Measurements from ENCODE around the gene CADPS2. TPM values are rescaled to one million over a fixed set of nuclear protein-coding genes. Genes with fewer than 3 reads are reported as not detected.

The CADPS2 gene
- total RNA-seq, 1 donor from 2014 or later = 19.1 TPM

- H3K9me3 ChIP-seq (ENCODE audit: low read depth) = no peaks in the 10 kb centered on the region
- peaks cover 33% of the 10 kb centered on the region for H3K4me1 ChIP-seq
- peaks cover 14% of the 10 kb centered on the region for H3F3A ChIP-seq (ENCODE audit: low read depth)
- TF ChIP-seq CTCF (IDR thresholded peaks at IDR 0.05) = no peak
- no peak for TF ChIP-seq EZH2phosphoT487 (IDR thresholded peaks at IDR 0.05)
- TF ChIP-seq EZH2 (IDR thresholded peaks at IDR 0.05) = no peak
- no peak overlapping the region for H3K4me2 ChIP-seq
- H3K27me3 ChIP-seq = no peaks in the 10 kb centered on the region
- no peaks in the 10 kb centered on the region for H4K20me1 ChIP-seq (ENCODE audit: low read depth)
- H3K36me3 Mint-ChIP-seq = no peaks in the 10 kb centered on the region
- H3K79me2 ChIP-seq (ENCODE audit: low read depth) = no peaks in the 10 kb centered on the region
- no peak overlapping the region for H3K27ac Mint-ChIP-seq
- no peaks in the 10 kb centered on the region for H3K9me3 Mint-ChIP-seq
- H3K36me3 ChIP-seq = no peaks in the 10 kb centered on the region
- no peak overlapping the region for H3K9ac ChIP-seq
- no peaks in the 10 kb centered on the region for H3K27me3 Mint-ChIP-seq (ENCODE audit: insufficient read depth, low read depth)
- H3K4me3 ChIP-seq = no peak overlapping the region
- DNase-seq (ENCODE audit: low spot score) = no peak
- no peak overlapping the region for H3K27ac ChIP-seq
- H2AFZ ChIP-seq (replicated peaks) = no peak overlapping the region
- H3K4me3 Mint-ChIP-seq = no peak overlapping the region
- H3K4me1 Mint-ChIP-seq = peaks cover 23% of the 10 kb centered on the region
Measured at GRCh38 chr7:122762071-122762470, 124.2 kb downstream of the CADPS2 start.

GRCh38 chr7:122758501-122758900 is 127.8 kb downstream of the CADPS2 start:
- Histone ChIP-seq H3K9ac (no peak overlapping the region), H3F3A (ENCODE audit: low read depth) (peaks cover 9% of the 10 kb centered on the region), H2AFZ (replicated peaks) (no peak overlapping the region), H3K27ac (peak overlapping the region; percentile 35), H3K79me2 (ENCODE audit: low read depth) (no peaks in the 10 kb centered on the region), H3K9me3 (ENCODE audit: low read depth) (no peaks in the 10 kb centered on the region), H4K20me1 (ENCODE audit: low read depth) (no peaks in the 10 kb centered on the region), H3K36me3 (no peaks in the 10 kb centered on the region), H3K4me2 (no peak overlapping the region), H3K4me3 (no peak overlapping the region), H3K27me3 (no peaks in the 10 kb centered on the region), H3K4me1 (peaks cover 19% of the 10 kb centered on the region)
- Mint-ChIP-seq H3K4me1 (peaks cover 14% of the 10 kb centered on the region), H3K27me3 (ENCODE audit: insufficient read depth, low read depth) (no peaks in the 10 kb centered on the region), H3K4me3 (no peak overlapping the region), H3K36me3 (no peaks in the 10 kb centered on the region), H3K27ac (no peak overlapping the region), H3K9me3 (no peaks in the 10 kb centered on the region)
- DNase-seq (ENCODE audit: low spot score) = peak; percentile 22
- no peak for TF ChIP-seq CTCF (IDR thresholded peaks at IDR 0.05)

- peaks cover 9% of the 10 kb centered on the region for H3F3A ChIP-seq (ENCODE audit: low read depth)
- Mint-ChIP-seq H3K36me3 (no peaks in the 10 kb centered on the region), H3K4me3 (no peak overlapping the region), H3K9me3 (no peaks in the 10 kb centered on the region), H3K27ac (no peak overlapping the region), H3K4me1 (peaks cover 14% of the 10 kb centered on the region), H3K27me3 (ENCODE audit: insufficient read depth, low read depth) (no peaks in the 10 kb centered on the region)
- H3K36me3 ChIP-seq = no peaks in the 10 kb centered on the region
- no peaks in the 10 kb centered on the region for H3K79me2 ChIP-seq (ENCODE audit: low read depth)
- H3K9me3 ChIP-seq (ENCODE audit: low read depth) = no peaks in the 10 kb centered on the region
- no peaks in the 10 kb centered on the region for H4K20me1 ChIP-seq (ENCODE audit: low read depth)
- H3K9ac ChIP-seq = no peak overlapping the region
- no peak for DNase-seq (ENCODE audit: low spot score)
- TF ChIP-seq EZH2 (IDR thresholded peaks at IDR 0.05) = no peak
- H3K27ac ChIP-seq = no peak overlapping the region
- H2AFZ ChIP-seq (replicated peaks) = no peak overlapping the region
- no peak overlapping the region for H3K4me3 ChIP-seq
- H3K4me2 ChIP-seq = no peak overlapping the region
- peaks cover 19% of the 10 kb centered on the region for H3K4me1 ChIP-seq
- no peaks in the 10 kb centered on the region for H3K27me3 ChIP-seq
Measured at GRCh38 chr7:122756860-122757259, 129.4 kb downstream of the CADPS2 start.

- no peaks in the 10 kb centered on the region for H3K9me3 Mint-ChIP-seq
- Histone ChIP-seq H3K27me3 (no peaks in the 10 kb centered on the region), H3K36me3 (no peaks in the 10 kb centered on the region), H3K27ac (no peak overlapping the region), H3K9me3 (ENCODE audit: low read depth) (no peaks in the 10 kb centered on the region), H3K4me1 (peaks cover 20% of the 10 kb centered on the region), H3K4me3 (no peak overlapping the region), H2AFZ (replicated peaks) (no peak overlapping the region), H3F3A (ENCODE audit: low read depth) (peaks cover 15% of the 10 kb centered on the region), H3K79me2 (ENCODE audit: low read depth) (no peaks in the 10 kb centered on the region), H4K20me1 (ENCODE audit: low read depth) (no peaks in the 10 kb centered on the region), H3K4me2 (no peak overlapping the region), H3K9ac (no peak overlapping the region)
- H3K4me3 Mint-ChIP-seq = no peak overlapping the region
- no peak overlapping the region for H3K27ac Mint-ChIP-seq
- no peaks in the 10 kb centered on the region for H3K36me3 Mint-ChIP-seq
- H3K27me3 Mint-ChIP-seq (ENCODE audit: insufficient read depth, low read depth) = no peaks in the 10 kb centered on the region
- DNase-seq (ENCODE audit: low spot score) = no peak
- TF ChIP-seq EZH2phosphoT487 (IDR thresholded peaks at IDR 0.05) (no peak), CTCF (IDR thresholded peaks at IDR 0.05) (no peak), EZH2 (IDR thresholded peaks at IDR 0.05) (no peak)
- H3K4me1 Mint-ChIP-seq = peaks cover 21% of the 10 kb centered on the region
Measured at GRCh38 chr7:122755696-122756095, 130.6 kb downstream of the CADPS2 start.

All from neural progenitor cell (in vitro differentiated cells).